Choroid plexus epithelial cell (primary cell): ENCODE measurements around the gene CFAP299.

ENCODE experiments used
- DNase-seq: peaks from one replicate; pipeline ENCODE4 v3.0.0-alpha.2; 2010; ENCODE audit warnings: low read depth
- H3K4me3 ChIP-seq: 2 replicates; pipeline ENCODE4 v1.5.1; 2011; ENCODE audit warnings: low read depth, mild to moderate bottlenecking, control low read depth, low read length, moderate library complexity
- CTCF ChIP-seq: conservative IDR thresholded peaks from 2 replicates; pipeline ENCODE4 v1.5.1; 2011; ENCODE audit warnings: low read depth, mild to moderate bottlenecking, control low read depth, inconsistent platforms, low read length, moderate library complexity

CFAP299 gene

GRCh38 chr4:80521438-80521837 lies 185.9 kb downstream of the CFAP299 start:
- TF ChIP-seq CTCF: no peak
- no peak for DNase-seq
- H3K4me3 ChIP-seq: no peak overlapping the region

GRCh38 chr4:80526697-80527096 lies 191.2 kb downstream of the CFAP299 start:
- no peak for TF ChIP-seq CTCF
- no peak for DNase-seq
- H3K4me3 ChIP-seq: no peak overlapping the region

GRCh38 chr4:80529026-80529425 lies 193.5 kb downstream of the CFAP299 start:
- TF ChIP-seq CTCF: no peak
- H3K4me3 ChIP-seq: no peak overlapping the region
- DNase-seq: no peak

- DNase-seq: no peak
- no peak overlapping the region for H3K4me3 ChIP-seq
- TF ChIP-seq CTCF: no peak
Measured at GRCh38 chr4:80532674-80533333, 197.3 kb downstream of the CFAP299 start.

- DNase-seq: no peak
- no peak overlapping the region for H3K4me3 ChIP-seq
- TF ChIP-seq CTCF: no peak
Measured at GRCh38 chr4:80535551-80535950, 200.0 kb downstream of the CFAP299 start.

GRCh38 chr4:80538276-80538926 lies 202.9 kb downstream of the CFAP299 start:
- no peak overlapping the region for H3K4me3 ChIP-seq
- no peak for TF ChIP-seq CTCF
- no peak for DNase-seq

GRCh38 chr4:80539190-80539589 lies 203.7 kb downstream of the CFAP299 start:
- TF ChIP-seq CTCF: no peak
- no peak for DNase-seq
- H3K4me3 ChIP-seq: no peak overlapping the region
